HCT116 (cell line): ENCODE results near the gene EVI5. TPM values are rescaled to one million over a fixed set of nuclear protein-coding genes. Genes with fewer than 3 reads are reported as not detected.

Experiments
- ATAC-seq: fragments of 200-7000 bp; cut with Tn5 transposase; 2 replicates; pipeline ENCODE4 v1.9.1; 2020; ENCODE audit warnings: mild to moderate bottlenecking, moderate library complexity
- BruUV-seq: library from RNA; stranded (reverse); fragments of 400-500 nt; replicated peaks from 2 replicates; lab custom pipeline; 2021; lab: Mats Ljungman, UMichigan
- CTCF ChIA-PET: fragments of 300-600 bp; sonication (Branson Sonifier 250); formaldehyde crosslinking; loops from one replicate; lab custom pipeline; 2021; ENCODE audit warnings: antibody characterized with exemption; lab: Charles Lee
- POLR2A ChIA-PET: fragments of 300-600, 350-600 bp; sonication (Branson Sonifier 250); formaldehyde crosslinking; loops from one replicate; lab custom pipeline; 2021; ENCODE audit warnings: antibody characterized with exemption; lab: Charles Lee
- RAD21 ChIA-PET, 2 experiments: fragments of 300-600 bp; sonication (Branson Sonifier 250); formaldehyde crosslinking; loops; one replicate each; lab custom pipeline; 2023; ENCODE audit warnings: low total read pairs in 2 of 2; ENCODE audit not compliant: uncharacterized antibody in 2 of 2, unreplicated experiment in 2 of 2, low non-redundant PET in 1 of 2; lab: Charles Lee
- DNase-seq: peaks from one replicate; pipeline ENCODE4 v3.0.0-alpha.2; 2010; ENCODE audit warnings: low read depth, low spot score
- H2AFZ ChIP-seq: fragments of 200-600 bp; shearing (Covaris generic), sonication (generic); 2 replicates; pipeline ENCODE4 v1.6.1; 2017; ENCODE audit warnings: low read depth, mixed run types, mixed read lengths, antibody characterized with exemption, low read length; ENCODE audit not compliant: poor library complexity, severe bottlenecking
- H3K27ac ChIP-seq: 2 replicates; pipeline ENCODE4 v1.5.1; 2012; ENCODE audit warnings: low read depth, low read length
- H3K27me3 ChIP-seq: fragments of 200-600 bp; sonication (generic); 2 replicates; pipeline ENCODE4 v1.6.1; 2016; ENCODE audit warnings: mixed run types, low read length, mixed read lengths; ENCODE audit not compliant: insufficient read depth
- H3K36me3 ChIP-seq, 2 experiments: fragments of 200-500 bp in 1 of 2; fragments of 200-600 bp in 1 of 2; sonication (Bioruptor generic) in 1 of 2; sonication (generic) in 1 of 2; 2 replicates each; pipeline versions ENCODE4 v1.5.1 to v1.6.1; 2014 to 2016; ENCODE audit warnings: low read length in 2 of 2, inconsistent platforms in 1 of 2, mixed read lengths in 1 of 2, mixed run types in 1 of 2; ENCODE audit not compliant: insufficient read depth in 2 of 2, control insufficient read depth in 1 of 2
- H3K4me1 ChIP-seq, 2 experiments: fragments of 200-600 bp in 1 of 2; sonication (generic) in 1 of 2; 2 replicates each; pipeline versions ENCODE4 v1.5.1 to v1.6.1; 2012 to 2017; ENCODE audit warnings: low read length in 2 of 2, inconsistent platforms in 1 of 2, mild to moderate bottlenecking in 1 of 2, mixed read lengths in 1 of 2, mixed run types in 1 of 2, moderate library complexity in 1 of 2; ENCODE audit not compliant: insufficient read depth in 2 of 2, control insufficient read depth in 1 of 2
- H3K4me2 ChIP-seq: fragments of 200-600 bp; sonication (generic); 2 replicates; pipeline ENCODE4 v1.6.1; 2017; ENCODE audit warnings: mixed run types, low read length, mixed read lengths
- H3K4me3 ChIP-seq, 2 experiments: fragments of 200-600 bp in 1 of 2; sonication (generic) in 1 of 2; replicated peaks in 1 of 2; 2 replicates each; pipeline ENCODE4 v1.5.1; 2011 to 2016; ENCODE audit warnings: low read length in 2 of 2, control low read depth in 1 of 2, low read depth in 1 of 2, mild to moderate bottlenecking in 1 of 2, mixed read lengths in 1 of 2, mixed run types in 1 of 2
- H3K79me2 ChIP-seq: fragments of 200-600 bp; sonication (generic); 2 replicates; pipeline ENCODE4 v1.6.1; 2017; ENCODE audit warnings: mild to moderate bottlenecking, mixed run types, low read length, moderate library complexity, mixed read lengths; ENCODE audit not compliant: insufficient read depth
- H3K9ac ChIP-seq: fragments of 200-600 bp; sonication (generic); 2 replicates; pipeline ENCODE4 v1.6.1; 2016; ENCODE audit warnings: low read length, mixed read lengths
- H3K9me2 ChIP-seq: fragments of 200-600 bp; sonication (generic), shearing (Covaris generic); 2 replicates; pipeline ENCODE4 v1.6.1; 2017; ENCODE audit warnings: mixed run types, mild to moderate bottlenecking, moderate library complexity; ENCODE audit not compliant: insufficient read depth
- H3K9me3 ChIP-seq, 2 experiments: fragments of 200-500 bp in 1 of 2; fragments of 200-600 bp in 1 of 2; sonication (Bioruptor generic) in 1 of 2; sonication (generic) in 1 of 2; 2 replicates each; pipeline ENCODE4 v1.6.1; 2014 to 2017; ENCODE audit warnings: low read length in 2 of 2, mixed read lengths in 2 of 2, inconsistent platforms in 1 of 2, low read depth in 1 of 2, mild to moderate bottlenecking in 1 of 2, mixed run types in 1 of 2, moderate library complexity in 1 of 2; ENCODE audit not compliant: control insufficient read depth in 1 of 2, insufficient read depth in 1 of 2
- H4K20me1 ChIP-seq: fragments of 200-600 bp; sonication (generic), shearing (Covaris generic); 2 replicates; pipeline ENCODE4 v1.6.1; 2017; ENCODE audit warnings: mixed run types, mild to moderate bottlenecking, moderate library complexity; ENCODE audit not compliant: insufficient read depth
- CBX3 ChIP-seq: IDR thresholded peaks from 2 replicates; pipeline ENCODE4 v1.6.1; 2012; ENCODE audit warnings: low read depth
- EGR1 ChIP-seq: IDR thresholded peaks from 2 replicates; pipeline ENCODE4 v1.6.1; 2012; ENCODE audit warnings: low read depth
- ELF1 ChIP-seq: IDR thresholded peaks from 2 replicates; pipeline ENCODE4 v1.6.1; 2012; ENCODE audit warnings: low read depth, borderline replicate concordance
- EZH2 ChIP-seq: fragments of 200-600 bp; sonication (generic); IDR thresholded peaks from 2 replicates; pipeline ENCODE4 v1.6.1; 2017; ENCODE audit warnings: antibody characterized with exemption, mixed run types
- EZH2phosphoT487 ChIP-seq: fragments of 200-600 bp; IDR thresholded peaks from 2 replicates; pipeline ENCODE4 v1.6.1; 2018; ENCODE audit warnings: antibody characterized with exemption, borderline replicate concordance
- FOSL1 ChIP-seq: IDR thresholded peaks from 2 replicates; pipeline ENCODE4 v1.6.1; 2012; ENCODE audit warnings: low read depth
- JUND ChIP-seq: IDR thresholded peaks from 2 replicates; pipeline ENCODE4 v1.6.1; 2012
- POLR2AphosphoS5 ChIP-seq: IDR thresholded peaks from 2 replicates; pipeline ENCODE4 v1.6.1; 2011; ENCODE audit warnings: mild to moderate bottlenecking, low read depth, low read length, moderate library complexity
- RAD21 ChIP-seq: IDR thresholded peaks from 2 replicates; pipeline ENCODE4 v1.6.1; 2012; ENCODE audit warnings: low read depth, mild to moderate bottlenecking
- SIN3A ChIP-seq: IDR thresholded peaks from 2 replicates; pipeline ENCODE4 v1.6.1; 2012; ENCODE audit warnings: low read depth
- SP1 ChIP-seq: IDR thresholded peaks from 2 replicates; pipeline ENCODE4 v1.6.1; 2012; ENCODE audit warnings: low read depth
- ZNF274 ChIP-seq: fragments of 200-500 bp; sonication (Bioruptor generic); IDR thresholded peaks from 2 replicates; pipeline ENCODE4 v1.6.1; 2014; ENCODE audit warnings: mild to moderate bottlenecking, low read depth, low read length, inconsistent platforms
- intact Hi-C: fragments of 100-400 bp; cut with micrococcal nuclease; formaldehyde crosslinking; loops from 2 replicates; pipeline ENCODE4 v1.10.0; 2022
- total RNA-seq: library from RNA; stranded (reverse); gene quantifications from one replicate; pipeline ENCODE4 v1.2.1, GENCODE V29; 2021; ENCODE audit not compliant: unreplicated experiment
- TF ChIP-seq, protein P1 (sequence below): IDR thresholded peaks from 2 replicates; pipeline ENCODE4 v1.6.1; 2011; ENCODE audit warnings: mild to moderate bottlenecking, low read length, moderate library complexity; ENCODE audit not compliant: insufficient replicate concordance; ENCODE audit errors: extremely low read depth
- TF ChIP-seq, protein P2 (sequence below), 3 experiments: fragments of 200-600 bp in 1 of 3; sonication (generic) in 1 of 3; IDR thresholded peaks in 2 of 3; conservative IDR thresholded peaks in 1 of 3; 2 replicates each; pipeline ENCODE4 v1.5.1; 2012 to 2017; ENCODE audit warnings: low read depth in 2 of 3, low read length in 2 of 3, antibody characterized with exemption in 1 of 3, borderline replicate concordance in 1 of 3, control low read depth in 1 of 3, mild to moderate bottlenecking in 1 of 3, mixed read lengths in 1 of 3, mixed run types in 1 of 3, moderate library complexity in 1 of 3; ENCODE audit not compliant: insufficient read depth in 1 of 3

EVI5 gene
- total RNA-seq, 1 experiment from 2014 or later, result 21.8 TPM

GRCh38 chr1:92691925-92692324 is 93.0 kb downstream of the EVI5 start:
- RAD21 ChIA-PET, result no interaction called here
- CTCF ChIA-PET, result no interaction called here
- TF ChIP-seq EZH2phosphoT487, result no peak
- TF ChIP-seq, protein P1, sequence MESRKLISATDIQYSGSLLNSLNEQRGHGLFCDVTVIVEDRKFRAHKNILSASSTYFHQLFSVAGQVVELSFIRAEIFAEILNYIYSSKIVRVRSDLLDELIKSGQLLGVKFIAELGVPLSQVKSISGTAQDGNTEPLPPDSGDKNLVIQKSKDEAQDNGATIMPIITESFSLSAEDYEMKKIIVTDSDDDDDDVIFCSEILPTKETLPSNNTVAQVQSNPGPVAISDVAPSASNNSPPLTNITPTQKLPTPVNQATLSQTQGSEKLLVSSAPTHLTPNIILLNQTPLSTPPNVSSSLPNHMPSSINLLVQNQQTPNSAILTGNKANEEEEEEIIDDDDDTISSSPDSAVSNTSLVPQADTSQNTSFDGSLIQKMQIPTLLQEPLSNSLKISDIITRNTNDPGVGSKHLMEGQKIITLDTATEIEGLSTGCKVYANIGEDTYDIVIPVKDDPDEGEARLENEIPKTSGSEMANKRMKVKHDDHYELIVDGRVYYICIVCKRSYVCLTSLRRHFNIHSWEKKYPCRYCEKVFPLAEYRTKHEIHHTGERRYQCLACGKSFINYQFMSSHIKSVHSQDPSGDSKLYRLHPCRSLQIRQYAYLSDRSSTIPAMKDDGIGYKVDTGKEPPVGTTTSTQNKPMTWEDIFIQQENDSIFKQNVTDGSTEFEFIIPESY, result no peak
- TF ChIP-seq FOSL1, result no peak
- no peak for TF ChIP-seq CBX3
- no peak for TF ChIP-seq POLR2AphosphoS5
- no peak for TF ChIP-seq EZH2
- TF ChIP-seq ZNF274, result no peak
- no peak for TF ChIP-seq ELF1
- TF ChIP-seq SIN3A, result no peak
- TF ChIP-seq EGR1, result no peak
- TF ChIP-seq, protein P2, sequence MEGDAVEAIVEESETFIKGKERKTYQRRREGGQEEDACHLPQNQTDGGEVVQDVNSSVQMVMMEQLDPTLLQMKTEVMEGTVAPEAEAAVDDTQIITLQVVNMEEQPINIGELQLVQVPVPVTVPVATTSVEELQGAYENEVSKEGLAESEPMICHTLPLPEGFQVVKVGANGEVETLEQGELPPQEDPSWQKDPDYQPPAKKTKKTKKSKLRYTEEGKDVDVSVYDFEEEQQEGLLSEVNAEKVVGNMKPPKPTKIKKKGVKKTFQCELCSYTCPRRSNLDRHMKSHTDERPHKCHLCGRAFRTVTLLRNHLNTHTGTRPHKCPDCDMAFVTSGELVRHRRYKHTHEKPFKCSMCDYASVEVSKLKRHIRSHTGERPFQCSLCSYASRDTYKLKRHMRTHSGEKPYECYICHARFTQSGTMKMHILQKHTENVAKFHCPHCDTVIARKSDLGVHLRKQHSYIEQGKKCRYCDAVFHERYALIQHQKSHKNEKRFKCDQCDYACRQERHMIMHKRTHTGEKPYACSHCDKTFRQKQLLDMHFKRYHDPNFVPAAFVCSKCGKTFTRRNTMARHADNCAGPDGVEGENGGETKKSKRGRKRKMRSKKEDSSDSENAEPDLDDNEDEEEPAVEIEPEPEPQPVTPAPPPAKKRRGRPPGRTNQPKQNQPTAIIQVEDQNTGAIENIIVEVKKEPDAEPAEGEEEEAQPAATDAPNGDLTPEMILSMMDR (IDR thresholded peaks at IDR 0.05 in 2 of 3, conservative IDR thresholded peaks at IDR 0.05 in 1 of 3; ENCODE audit: borderline replicate concordance in 1 of 3, insufficient read depth in 1 of 3, low read depth in 2 of 3, low read length in 2 of 3), result no peak
- no peak for TF ChIP-seq JUND
- TF ChIP-seq RAD21, result no peak
- no peak for TF ChIP-seq SP1
- Histone ChIP-seq H3K27me3 (no peaks in the 10 kb centered on the region), H3K4me2 (no peak overlapping the region), H3K9ac (no peak overlapping the region), H3K27ac (no peak overlapping the region), H3K79me2 (no peaks in the 10 kb centered on the region), H2AFZ (no peak overlapping the region), H3K4me1 (no peaks in the 10 kb centered on the region), H3K36me3 (no peaks in the 10 kb centered on the region), H3K9me3 (no peaks in the 10 kb centered on the region), H3K4me3 (no peak overlapping the region), H3K9me2 (no peaks in the 10 kb centered on the region), H4K20me1 (no peaks in the 10 kb centered on the region)
- intact Hi-C loops, result no loop called here
- BruUV-seq, result no TSS peak
- ATAC-seq (no peak), DNase-seq (no peak)
- POLR2A ChIA-PET, result no interaction called here
